ENCODE results near the gene IFIT2.

DNA sequence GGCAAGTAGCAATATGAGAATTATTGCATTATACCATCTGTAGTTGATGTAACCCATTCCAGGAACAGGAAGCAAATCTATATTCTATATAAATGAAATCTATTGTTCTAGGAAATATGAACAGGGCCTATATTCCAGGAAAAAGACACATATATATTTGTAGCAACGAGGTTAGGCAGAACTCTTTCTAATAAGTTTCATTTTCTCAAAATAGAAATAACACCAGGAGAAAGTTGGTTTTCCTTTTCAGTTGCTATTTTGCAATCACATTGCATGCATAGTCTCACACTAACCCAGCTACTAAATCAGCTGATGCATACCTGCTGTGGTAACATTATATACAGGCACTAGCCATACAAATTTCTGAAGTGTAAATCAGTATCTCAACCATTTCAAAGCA is 6.2 kb upstream of the IFIT2 start:
- TF ChIP-seq, protein P1, sequence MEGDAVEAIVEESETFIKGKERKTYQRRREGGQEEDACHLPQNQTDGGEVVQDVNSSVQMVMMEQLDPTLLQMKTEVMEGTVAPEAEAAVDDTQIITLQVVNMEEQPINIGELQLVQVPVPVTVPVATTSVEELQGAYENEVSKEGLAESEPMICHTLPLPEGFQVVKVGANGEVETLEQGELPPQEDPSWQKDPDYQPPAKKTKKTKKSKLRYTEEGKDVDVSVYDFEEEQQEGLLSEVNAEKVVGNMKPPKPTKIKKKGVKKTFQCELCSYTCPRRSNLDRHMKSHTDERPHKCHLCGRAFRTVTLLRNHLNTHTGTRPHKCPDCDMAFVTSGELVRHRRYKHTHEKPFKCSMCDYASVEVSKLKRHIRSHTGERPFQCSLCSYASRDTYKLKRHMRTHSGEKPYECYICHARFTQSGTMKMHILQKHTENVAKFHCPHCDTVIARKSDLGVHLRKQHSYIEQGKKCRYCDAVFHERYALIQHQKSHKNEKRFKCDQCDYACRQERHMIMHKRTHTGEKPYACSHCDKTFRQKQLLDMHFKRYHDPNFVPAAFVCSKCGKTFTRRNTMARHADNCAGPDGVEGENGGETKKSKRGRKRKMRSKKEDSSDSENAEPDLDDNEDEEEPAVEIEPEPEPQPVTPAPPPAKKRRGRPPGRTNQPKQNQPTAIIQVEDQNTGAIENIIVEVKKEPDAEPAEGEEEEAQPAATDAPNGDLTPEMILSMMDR (IDR thresholded peaks at IDR 0.05) = no peak
- no peak for TF ChIP-seq POLR2A (IDR thresholded peaks at IDR 0.05)

Measured in right lobe of liver (tissue), 4 donors.